ENCODE results near the gene EPN1.

EPN1 gene

GRCh38 chr19:55680339-55681130 lies 5.5 kb downstream of the EPN1 start:
- DNase-seq, result no peak

- DNase-seq, result no peak
Measured at GRCh38 chr19:55681131-55682092, 6.4 kb downstream of the EPN1 start.

GRCh38 chr19:55683449-55684261 lies 8.6 kb downstream of the EPN1 start:
- DNase-seq, result no peak

- no peak for DNase-seq
Measured at GRCh38 chr19:55684946-55685681, 10.1 kb downstream of the EPN1 start.

GRCh38 chr19:55685776-55686175 lies 10.8 kb downstream of the EPN1 start:
- DNase-seq, result no peak

- no peak for DNase-seq
Measured at GRCh38 chr19:55686311-55687050, 11.5 kb downstream of the EPN1 start.

GRCh38 chr19:55687281-55688201 lies 12.5 kb downstream of the EPN1 start:
- no peak for DNase-seq

GRCh38 chr19:55688422-55689218 lies 13.6 kb downstream of the EPN1 start:
- DNase-seq, result peak; percentile 84

- no peak for DNase-seq
Measured at GRCh38 chr19:55689411-55690108, 14.5 kb downstream of the EPN1 start.

- DNase-seq, result no peak
Measured at GRCh38 chr19:55690109-55690768, 15.2 kb downstream of the EPN1 start.

GRCh38 chr19:55690769-55691545 lies 15.9 kb downstream of the EPN1 start:
- no peak for DNase-seq

- DNase-seq, result no peak
Measured at GRCh38 chr19:55691561-55692481, 16.8 kb downstream of the EPN1 start.

GRCh38 chr19:55692681-55693081 lies 17.7 kb downstream of the EPN1 start:
- no peak for DNase-seq

GRCh38 chr19:55693336-55693974 lies 18.4 kb downstream of the EPN1 start:
- DNase-seq, result no peak

GRCh38 chr19:55694241-55694655 lies 19.2 kb downstream of the EPN1 start:
- DNase-seq, result no peak
